ENCODE data around the gene NUDCD3. TPM values are rescaled to one million over a fixed set of nuclear protein-coding genes. Genes with fewer than 3 reads are reported as not detected.

Gene NUDCD3
- total RNA-seq, 1 donor from 2014 or later, result 86.8 TPM

DNA sequence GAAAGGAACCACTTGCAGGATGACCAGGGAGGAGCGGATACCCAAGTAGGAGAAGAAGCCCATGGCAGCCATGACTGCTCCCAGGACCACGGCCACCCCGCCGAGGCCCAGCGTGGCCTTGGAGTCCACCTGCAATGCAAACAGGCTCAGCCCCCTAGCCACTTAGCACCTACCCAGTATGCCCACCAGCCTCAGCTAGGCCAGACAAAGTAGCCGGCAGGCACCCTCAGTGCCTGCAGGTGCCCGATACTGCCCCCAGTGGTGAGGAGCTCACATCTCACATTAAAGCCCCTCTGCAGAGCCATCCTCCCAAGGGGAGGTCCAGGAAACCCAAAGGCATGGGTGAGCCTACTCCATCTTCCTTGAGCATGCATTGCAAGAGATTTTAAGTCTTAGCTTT lies 44.0 kb upstream of the NUDCD3 start:
- H3K4me2 ChIP-seq (ENCODE audit: low read length), result no peak overlapping the region
- no peak overlapping the region for H3K4me3 ChIP-seq (ENCODE audit: insufficient read depth, low read depth, low read length)
- DNase-seq (ENCODE audit: low read depth), result no peak
- Mint-ChIP-seq H3K27me3 (ENCODE audit: low read depth, unreplicated experiment) (peaks cover 11% of the 10 kb centered on the region), H3K9me3 (ENCODE audit: unreplicated experiment) (peaks cover 8% of the 10 kb centered on the region), H3K4me1 (ENCODE audit: low read depth, unreplicated experiment) (no peaks in the 10 kb centered on the region), H3K4me3 (ENCODE audit: unreplicated experiment) (no peak overlapping the region), H3K36me3 (ENCODE audit: low read depth, unreplicated experiment) (peaks cover 3% of the 10 kb centered on the region), H3K27ac (ENCODE audit: unreplicated experiment) (no peak overlapping the region)
- H2AFZ ChIP-seq (ENCODE audit: low read depth, low read length), result no peak overlapping the region
- TF ChIP-seq, protein P1, sequence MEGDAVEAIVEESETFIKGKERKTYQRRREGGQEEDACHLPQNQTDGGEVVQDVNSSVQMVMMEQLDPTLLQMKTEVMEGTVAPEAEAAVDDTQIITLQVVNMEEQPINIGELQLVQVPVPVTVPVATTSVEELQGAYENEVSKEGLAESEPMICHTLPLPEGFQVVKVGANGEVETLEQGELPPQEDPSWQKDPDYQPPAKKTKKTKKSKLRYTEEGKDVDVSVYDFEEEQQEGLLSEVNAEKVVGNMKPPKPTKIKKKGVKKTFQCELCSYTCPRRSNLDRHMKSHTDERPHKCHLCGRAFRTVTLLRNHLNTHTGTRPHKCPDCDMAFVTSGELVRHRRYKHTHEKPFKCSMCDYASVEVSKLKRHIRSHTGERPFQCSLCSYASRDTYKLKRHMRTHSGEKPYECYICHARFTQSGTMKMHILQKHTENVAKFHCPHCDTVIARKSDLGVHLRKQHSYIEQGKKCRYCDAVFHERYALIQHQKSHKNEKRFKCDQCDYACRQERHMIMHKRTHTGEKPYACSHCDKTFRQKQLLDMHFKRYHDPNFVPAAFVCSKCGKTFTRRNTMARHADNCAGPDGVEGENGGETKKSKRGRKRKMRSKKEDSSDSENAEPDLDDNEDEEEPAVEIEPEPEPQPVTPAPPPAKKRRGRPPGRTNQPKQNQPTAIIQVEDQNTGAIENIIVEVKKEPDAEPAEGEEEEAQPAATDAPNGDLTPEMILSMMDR (IDR thresholded peaks at IDR 0.05; ENCODE audit: insufficient read depth, low read depth, low read length), result peak; percentile 52
- no peak for TF ChIP-seq EZH2 (IDR thresholded peaks at IDR 0.05; ENCODE audit: insufficient read depth, low read length)
- FAIRE-seq, result no peak
- no peaks in the 10 kb centered on the region for H3K27me3 ChIP-seq (ENCODE audit: insufficient read depth, low read length)
- H3K27ac ChIP-seq (ENCODE audit: low read depth, low read length), result no peak overlapping the region
- no peak overlapping the region for H3K9ac ChIP-seq (ENCODE audit: low read length)
- no peaks in the 10 kb centered on the region for H3K9me3 ChIP-seq (ENCODE audit: insufficient read depth, low read depth, low read length)
- no peaks in the 10 kb centered on the region for H3K4me1 ChIP-seq (ENCODE audit: insufficient read depth, low read length)
- H3K36me3 ChIP-seq (ENCODE audit: insufficient read depth, low read length), result no peaks in the 10 kb centered on the region
- no peaks in the 10 kb centered on the region for H4K20me1 ChIP-seq (ENCODE audit: insufficient read depth, low read length)
- H3K79me2 ChIP-seq (ENCODE audit: insufficient read depth, low read length), result no peaks in the 10 kb centered on the region

- no peaks in the 10 kb centered on the region for H3K27me3 ChIP-seq (ENCODE audit: insufficient read depth, low read length)
- H3K4me1 Mint-ChIP-seq (ENCODE audit: low read depth, unreplicated experiment), result no peaks in the 10 kb centered on the region
- H3K9ac ChIP-seq (ENCODE audit: low read length), result no peak overlapping the region
- no peak overlapping the region for H3K4me2 ChIP-seq (ENCODE audit: low read length)
- no peaks in the 10 kb centered on the region for H4K20me1 ChIP-seq (ENCODE audit: insufficient read depth, low read length)
- H3K4me1 ChIP-seq (ENCODE audit: insufficient read depth, low read length), result no peaks in the 10 kb centered on the region
- no peak overlapping the region for H3K4me3 Mint-ChIP-seq (ENCODE audit: unreplicated experiment)
- no peaks in the 10 kb centered on the region for H3K36me3 ChIP-seq (ENCODE audit: insufficient read depth, low read length)
- no peaks in the 10 kb centered on the region for H3K9me3 ChIP-seq (ENCODE audit: insufficient read depth, low read depth, low read length)
- peaks cover 3% of the 10 kb centered on the region for H3K36me3 Mint-ChIP-seq (ENCODE audit: low read depth, unreplicated experiment)
- H3K79me2 ChIP-seq (ENCODE audit: insufficient read depth, low read length), result no peaks in the 10 kb centered on the region
- TF ChIP-seq, protein P1 (IDR thresholded peaks at IDR 0.05; ENCODE audit: insufficient read depth, low read depth, low read length), result no peak
- no peak for TF ChIP-seq EZH2 (IDR thresholded peaks at IDR 0.05; ENCODE audit: insufficient read depth, low read length)
- FAIRE-seq (no peak), DNase-seq (ENCODE audit: low read depth) (no peak)
- H3K27ac ChIP-seq (ENCODE audit: low read depth, low read length), result no peak overlapping the region
- peaks cover 8% of the 10 kb centered on the region for H3K9me3 Mint-ChIP-seq (ENCODE audit: unreplicated experiment)
- H3K4me3 ChIP-seq (ENCODE audit: insufficient read depth, low read depth, low read length), result no peak overlapping the region
- H2AFZ ChIP-seq (ENCODE audit: low read depth, low read length), result no peak overlapping the region
- H3K27ac Mint-ChIP-seq (ENCODE audit: unreplicated experiment), result no peak overlapping the region
- peaks cover 11% of the 10 kb centered on the region for H3K27me3 Mint-ChIP-seq (ENCODE audit: low read depth, unreplicated experiment)
Measured at GRCh38 chr7:44534087-44534486, 43.6 kb upstream of the NUDCD3 start.

GRCh38 chr7:44533301-44534055 lies 43.0 kb upstream of the NUDCD3 start:
- FAIRE-seq, result no peak
- no peak overlapping the region for H3K27ac ChIP-seq (ENCODE audit: low read depth, low read length)
- no peaks in the 10 kb centered on the region for H3K9me3 ChIP-seq (ENCODE audit: insufficient read depth, low read depth, low read length)

More at GRCh38 chr7:44533301-44534055, 43.0 kb upstream of the NUDCD3 start:
- no peak overlapping the region for H3K4me2 ChIP-seq (ENCODE audit: low read length)
- Mint-ChIP-seq H3K9me3 (ENCODE audit: unreplicated experiment) (peaks cover 8% of the 10 kb centered on the region), H3K27ac (ENCODE audit: unreplicated experiment) (no peak overlapping the region), H3K4me3 (ENCODE audit: unreplicated experiment) (no peak overlapping the region), H3K4me1 (ENCODE audit: low read depth, unreplicated experiment) (no peaks in the 10 kb centered on the region), H3K27me3 (ENCODE audit: low read depth, unreplicated experiment) (peaks cover 11% of the 10 kb centered on the region), H3K36me3 (ENCODE audit: low read depth, unreplicated experiment) (peaks cover 3% of the 10 kb centered on the region)
- H3K9ac ChIP-seq (ENCODE audit: low read length), result no peak overlapping the region
- H2AFZ ChIP-seq (ENCODE audit: low read depth, low read length), result no peak overlapping the region
- H3K4me1 ChIP-seq (ENCODE audit: insufficient read depth, low read length), result no peaks in the 10 kb centered on the region
- no peaks in the 10 kb centered on the region for H4K20me1 ChIP-seq (ENCODE audit: insufficient read depth, low read length)
- no peak for TF ChIP-seq EZH2 (IDR thresholded peaks at IDR 0.05; ENCODE audit: insufficient read depth, low read length)
- TF ChIP-seq, protein P1 (IDR thresholded peaks at IDR 0.05; ENCODE audit: insufficient read depth, low read depth, low read length), result no peak
- H3K4me3 ChIP-seq (ENCODE audit: insufficient read depth, low read depth, low read length), result no peak overlapping the region
- H3K27me3 ChIP-seq (ENCODE audit: insufficient read depth, low read length), result no peaks in the 10 kb centered on the region
- H3K36me3 ChIP-seq (ENCODE audit: insufficient read depth, low read length), result no peaks in the 10 kb centered on the region
- no peak for DNase-seq (ENCODE audit: low read depth)
- H3K79me2 ChIP-seq (ENCODE audit: insufficient read depth, low read length), result no peaks in the 10 kb centered on the region
